ENCODE results near the gene ANKDD1A.

DNA sequence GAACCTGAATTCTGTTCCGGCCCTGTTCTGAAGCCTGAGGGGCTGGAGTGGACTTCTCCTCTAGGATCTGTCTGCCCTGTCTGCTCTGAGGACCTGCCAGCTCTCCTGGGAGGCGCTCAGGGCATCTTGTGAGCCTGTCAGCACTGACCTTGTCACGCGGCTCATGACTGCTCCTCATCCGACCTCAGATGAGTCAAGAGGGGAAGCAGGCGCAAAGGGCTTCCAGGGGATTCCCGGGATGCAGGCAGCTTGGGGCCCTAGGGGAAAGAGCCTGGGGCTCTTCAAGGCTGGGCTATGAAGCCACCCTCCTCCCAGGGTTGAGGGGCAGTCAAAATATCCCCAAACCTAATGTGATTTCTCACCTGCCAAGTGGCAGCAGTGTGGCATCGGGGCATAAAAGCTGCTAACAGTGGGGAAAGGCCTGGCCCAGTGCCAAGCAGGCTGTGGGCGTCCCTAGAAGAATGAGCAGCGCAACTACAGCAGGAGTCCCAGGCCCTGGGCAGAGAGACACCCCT lies 27.6 kb upstream of the ANKDD1A start:
- TF ChIP-seq, protein P1, sequence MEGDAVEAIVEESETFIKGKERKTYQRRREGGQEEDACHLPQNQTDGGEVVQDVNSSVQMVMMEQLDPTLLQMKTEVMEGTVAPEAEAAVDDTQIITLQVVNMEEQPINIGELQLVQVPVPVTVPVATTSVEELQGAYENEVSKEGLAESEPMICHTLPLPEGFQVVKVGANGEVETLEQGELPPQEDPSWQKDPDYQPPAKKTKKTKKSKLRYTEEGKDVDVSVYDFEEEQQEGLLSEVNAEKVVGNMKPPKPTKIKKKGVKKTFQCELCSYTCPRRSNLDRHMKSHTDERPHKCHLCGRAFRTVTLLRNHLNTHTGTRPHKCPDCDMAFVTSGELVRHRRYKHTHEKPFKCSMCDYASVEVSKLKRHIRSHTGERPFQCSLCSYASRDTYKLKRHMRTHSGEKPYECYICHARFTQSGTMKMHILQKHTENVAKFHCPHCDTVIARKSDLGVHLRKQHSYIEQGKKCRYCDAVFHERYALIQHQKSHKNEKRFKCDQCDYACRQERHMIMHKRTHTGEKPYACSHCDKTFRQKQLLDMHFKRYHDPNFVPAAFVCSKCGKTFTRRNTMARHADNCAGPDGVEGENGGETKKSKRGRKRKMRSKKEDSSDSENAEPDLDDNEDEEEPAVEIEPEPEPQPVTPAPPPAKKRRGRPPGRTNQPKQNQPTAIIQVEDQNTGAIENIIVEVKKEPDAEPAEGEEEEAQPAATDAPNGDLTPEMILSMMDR (IDR thresholded peaks at IDR 0.05; ENCODE audit: insufficient read depth, low read length, poor library complexity, severe bottlenecking), result no peak
- TF ChIP-seq EZH2phosphoT487 (conservative IDR thresholded peaks at IDR 0.05; ENCODE audit: low read length), result no peak
